ENCODE results near the gene LDLRAD4.

LDLRAD4 gene

DNA sequence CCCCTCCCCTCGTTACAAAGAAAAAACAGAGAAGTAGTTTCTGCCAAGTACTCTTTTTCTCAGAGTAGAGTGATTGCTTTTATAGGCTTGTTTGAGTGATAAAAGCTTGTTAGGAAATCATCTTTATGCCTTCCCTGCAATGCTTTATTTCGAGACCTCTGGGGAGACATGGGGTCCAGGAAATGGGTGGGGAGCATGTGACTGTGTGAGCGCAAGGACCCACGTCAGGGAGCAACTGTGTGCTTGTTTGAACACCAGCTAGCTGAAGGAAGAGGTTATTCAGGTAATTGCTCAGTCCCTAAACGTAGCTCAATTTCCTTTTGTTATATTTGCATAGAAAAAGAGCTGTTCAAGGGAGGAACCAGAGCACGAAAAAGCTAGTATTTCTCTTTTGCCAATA lies 320.5 kb downstream of the LDLRAD4 start:
- no peak for DNase-seq (ENCODE audit: low read depth)

DNA sequence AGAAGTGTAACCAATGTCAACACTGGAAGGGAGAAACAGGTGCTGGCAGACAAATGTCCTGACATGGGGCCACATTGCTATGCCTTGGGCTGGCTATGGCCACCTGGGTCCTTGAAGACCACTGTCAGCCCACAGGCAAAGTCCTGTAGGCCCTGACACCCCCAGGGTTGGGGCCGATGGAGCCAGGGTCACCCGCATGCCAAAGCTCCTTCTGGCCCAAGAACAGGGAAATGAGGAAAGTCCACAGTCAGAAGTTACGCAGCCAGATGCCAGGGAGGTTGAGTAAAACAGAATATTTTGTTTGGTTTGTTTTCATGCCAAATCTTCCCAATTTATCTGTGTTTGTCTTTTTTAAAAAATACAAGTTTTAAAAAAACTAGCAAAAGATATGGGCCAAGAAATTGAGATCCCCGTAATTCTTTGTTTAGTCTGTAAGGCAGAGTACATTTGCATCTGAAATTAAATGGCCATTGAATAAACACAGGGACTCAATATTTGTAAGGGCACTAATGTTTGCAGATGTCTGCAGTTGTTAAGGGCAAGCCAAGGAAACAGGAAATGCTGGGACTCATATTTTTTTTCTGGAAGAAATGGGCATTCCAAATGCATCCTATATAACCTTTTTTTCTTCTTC lies 321.4 kb downstream of the LDLRAD4 start:
- DNase-seq (ENCODE audit: low read depth): no peak

DNA sequence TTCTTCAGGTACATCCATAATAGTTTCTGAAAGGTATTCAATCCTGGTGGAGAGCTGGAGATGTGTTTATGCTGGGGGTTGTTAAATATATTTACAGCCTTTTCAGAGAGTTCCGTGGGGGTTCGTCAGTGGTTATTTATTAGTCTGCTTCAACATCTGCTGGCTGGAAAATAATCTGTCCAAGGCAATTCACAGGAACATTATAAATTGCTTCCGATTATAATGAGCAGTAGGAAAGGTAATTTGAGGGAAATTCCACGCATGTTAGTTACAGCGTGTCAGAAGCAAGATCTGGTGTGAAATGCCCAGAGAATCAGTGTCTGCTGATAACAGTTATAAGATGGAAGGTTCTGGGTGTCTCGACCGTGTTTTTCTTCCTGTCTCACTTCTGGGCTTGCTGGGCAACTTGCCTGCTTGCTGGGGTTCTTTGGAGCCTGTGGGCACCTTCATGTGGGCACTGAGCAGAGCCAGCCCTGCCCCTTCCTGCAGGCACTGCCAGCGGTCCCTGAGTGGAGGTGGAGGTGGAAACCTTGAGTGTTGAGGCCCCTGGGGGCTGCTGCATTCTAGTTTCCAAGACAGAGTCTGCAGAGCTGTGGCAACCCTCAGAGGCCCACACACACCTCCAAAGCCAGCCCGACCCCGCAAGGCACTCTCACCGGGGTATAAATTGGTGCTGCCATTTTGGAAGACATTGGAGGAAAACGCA lies 322.1 kb downstream of the LDLRAD4 start:
- DNase-seq (ENCODE audit: low read depth): no peak

DNA sequence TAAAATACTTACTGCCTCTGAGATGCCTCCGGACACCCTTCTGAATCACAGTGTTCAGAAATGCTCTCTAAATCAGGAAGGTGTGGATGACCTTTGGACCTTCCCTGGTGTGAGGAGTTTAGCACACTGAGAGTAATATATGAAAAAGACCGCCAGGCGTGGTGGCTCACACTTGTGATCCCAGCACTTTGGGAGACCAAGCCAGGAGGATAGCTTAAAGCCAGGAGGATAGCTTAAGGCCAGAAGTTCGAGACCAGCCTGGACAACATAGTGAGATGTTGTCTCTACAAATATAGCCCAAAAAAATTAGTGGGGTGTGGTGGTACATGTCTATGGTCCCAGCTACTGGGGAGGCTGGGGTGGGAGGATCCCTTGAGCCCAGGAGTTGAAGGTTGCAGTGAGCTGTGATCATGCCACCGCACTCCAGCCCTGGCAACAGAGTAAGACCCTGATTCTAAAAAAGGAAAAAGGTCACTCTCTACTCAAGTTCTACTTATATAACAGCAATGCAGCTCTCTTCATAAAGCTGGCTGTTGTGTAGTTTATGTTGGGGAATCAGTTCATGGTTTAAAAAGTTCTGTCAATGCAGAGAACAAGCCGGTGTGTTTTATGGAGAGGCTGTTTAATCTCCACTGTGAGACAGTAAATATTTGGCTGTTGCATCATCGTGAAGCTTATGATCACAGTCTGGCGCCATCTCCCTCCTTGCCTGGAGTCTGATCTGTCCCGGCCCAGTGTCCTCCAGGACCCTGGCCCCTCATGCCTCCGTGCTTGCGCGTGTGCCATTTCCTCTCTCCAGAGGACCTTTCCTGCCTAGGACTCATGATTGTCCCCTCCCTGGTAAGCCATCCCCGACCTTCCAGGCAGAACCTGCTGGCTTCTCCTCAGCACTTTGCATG lies 323.3 kb downstream of the LDLRAD4 start:
- DNase-seq (ENCODE audit: low read depth): no peak

DNA sequence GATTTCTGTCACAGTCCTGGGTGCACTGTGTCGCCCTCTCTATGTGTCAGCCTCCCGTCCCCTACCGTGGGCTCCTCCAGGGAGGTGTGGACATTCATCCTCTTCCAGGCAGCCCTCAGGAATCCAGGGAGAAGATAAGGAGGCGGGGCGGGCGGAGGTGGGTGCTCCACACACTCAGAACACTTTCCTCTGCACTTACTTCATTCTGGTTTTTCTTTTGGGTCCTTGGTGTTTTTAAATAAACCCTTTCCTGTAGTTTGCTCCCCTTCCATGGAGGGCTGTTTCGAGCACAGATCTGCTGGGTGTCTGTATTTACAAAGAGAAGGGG lies 323.9 kb downstream of the LDLRAD4 start:
- no peak for DNase-seq (ENCODE audit: low read depth)

- no peak for DNase-seq (ENCODE audit: low read depth)
Observed at GRCh38 chr18:13543144-13543543, 324.6 kb downstream of the LDLRAD4 start.

GRCh38 chr18:13543811-13544732 lies 325.5 kb downstream of the LDLRAD4 start:
- DNase-seq (ENCODE audit: low read depth): no peak

- no peak for DNase-seq (ENCODE audit: low read depth)
Observed at GRCh38 chr18:13544953-13545352, 326.4 kb downstream of the LDLRAD4 start.

DNA sequence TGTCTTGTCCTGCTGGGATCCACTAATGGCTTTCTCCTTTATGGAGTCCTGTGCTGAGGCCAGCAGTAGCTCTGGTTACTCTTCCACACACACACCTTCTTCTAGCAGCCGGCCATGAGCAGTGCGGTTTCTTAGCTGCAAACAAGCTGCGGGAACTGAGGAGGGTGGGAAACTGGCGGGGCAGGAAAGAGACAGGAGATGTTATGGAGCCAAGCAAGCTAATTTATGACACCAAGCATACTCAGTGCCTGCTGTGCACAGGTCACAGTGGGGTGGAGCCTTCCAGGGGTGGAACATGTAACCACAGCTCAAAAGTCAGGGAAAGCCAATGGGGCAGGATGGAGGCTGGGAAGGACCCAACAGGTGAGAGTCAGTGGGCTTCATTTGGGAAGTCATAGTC lies 327.0 kb downstream of the LDLRAD4 start:
- DNase-seq (ENCODE audit: low read depth): no peak

DNA sequence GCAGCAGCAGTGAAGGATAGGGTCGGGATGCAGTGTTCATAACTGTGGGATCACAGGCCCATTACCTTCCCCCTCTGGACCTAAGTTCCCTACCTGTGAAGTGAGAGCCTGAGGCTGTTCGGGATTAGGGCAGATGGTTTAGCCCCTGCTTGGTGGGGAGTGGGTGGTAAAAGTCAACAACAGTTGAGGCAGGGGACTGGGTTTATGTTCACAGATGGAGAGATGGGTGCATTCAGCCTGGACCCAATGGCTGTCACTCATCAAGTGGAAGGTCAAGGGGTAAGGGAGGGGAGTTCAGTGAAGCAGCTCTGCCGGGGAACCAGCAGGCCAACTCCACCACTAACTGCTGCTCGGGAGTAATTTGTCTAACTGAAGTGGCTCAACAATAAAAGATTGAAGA lies 327.4 kb downstream of the LDLRAD4 start:
- DNase-seq (ENCODE audit: low read depth): no peak

DNA sequence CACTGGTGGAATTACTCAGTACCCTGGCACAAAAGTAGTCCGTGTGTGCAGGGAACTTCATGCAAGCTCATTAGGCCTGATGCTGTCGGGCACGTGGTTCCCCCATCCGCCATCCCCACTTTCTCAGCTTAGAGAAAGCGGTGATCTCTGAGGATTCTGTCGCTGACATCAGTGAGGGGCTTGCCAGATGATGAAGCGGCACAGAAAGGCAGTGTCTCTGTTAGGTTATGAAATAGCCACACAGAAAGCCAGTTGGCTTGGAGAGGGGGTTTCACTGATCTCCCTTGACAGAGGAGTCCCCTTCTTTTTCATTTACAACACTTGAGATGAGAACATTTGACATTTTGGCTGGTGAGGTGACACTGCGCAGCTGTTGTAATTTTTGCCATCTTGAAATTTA lies 328.1 kb downstream of the LDLRAD4 start:
- DNase-seq (ENCODE audit: low read depth): no peak

DNA sequence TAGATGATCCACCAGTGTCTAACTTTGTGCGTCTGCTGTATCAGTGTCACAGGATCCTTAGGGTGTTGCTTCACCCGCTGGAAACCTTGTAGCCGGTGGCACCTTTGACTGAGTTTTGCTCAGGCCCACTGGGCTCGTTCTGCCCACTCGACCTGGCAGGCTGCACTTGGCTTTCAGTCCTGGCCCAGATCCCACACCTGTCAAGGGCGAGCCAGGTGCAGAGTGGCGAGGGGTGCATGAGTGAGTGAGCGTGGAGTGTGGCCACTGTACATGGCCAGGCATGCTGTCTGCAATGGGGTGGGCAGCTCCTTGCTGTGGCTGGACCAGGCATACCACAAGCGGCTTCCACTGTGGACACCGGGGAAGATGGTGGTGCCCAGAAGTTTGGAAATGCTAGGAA lies 328.8 kb downstream of the LDLRAD4 start:
- DNase-seq (ENCODE audit: low read depth): no peak

GRCh38 chr18:13548106-13548819 lies 329.7 kb downstream of the LDLRAD4 start:
- DNase-seq (ENCODE audit: low read depth): no peak

- no peak for DNase-seq (ENCODE audit: low read depth)
Observed at GRCh38 chr18:13548966-13549879, 330.7 kb downstream of the LDLRAD4 start.

DNA sequence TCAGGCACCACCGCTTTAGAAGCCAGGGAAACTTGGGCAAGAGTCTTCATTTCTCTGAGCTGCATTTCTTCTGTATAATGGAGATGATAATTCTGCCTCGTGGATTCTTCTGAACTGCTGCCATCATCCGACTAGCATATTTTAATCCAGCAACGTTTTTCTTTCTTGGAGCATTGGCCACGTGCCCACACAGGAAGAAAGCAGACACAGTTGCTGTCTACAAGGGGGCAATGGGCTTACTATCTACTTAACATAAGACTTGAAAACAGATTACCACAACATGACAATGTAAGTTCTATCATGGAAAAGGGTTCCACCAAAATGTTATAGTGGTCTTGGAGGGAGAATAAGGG lies 331.3 kb downstream of the LDLRAD4 start:
- no peak for DNase-seq (ENCODE audit: low read depth)

DNA sequence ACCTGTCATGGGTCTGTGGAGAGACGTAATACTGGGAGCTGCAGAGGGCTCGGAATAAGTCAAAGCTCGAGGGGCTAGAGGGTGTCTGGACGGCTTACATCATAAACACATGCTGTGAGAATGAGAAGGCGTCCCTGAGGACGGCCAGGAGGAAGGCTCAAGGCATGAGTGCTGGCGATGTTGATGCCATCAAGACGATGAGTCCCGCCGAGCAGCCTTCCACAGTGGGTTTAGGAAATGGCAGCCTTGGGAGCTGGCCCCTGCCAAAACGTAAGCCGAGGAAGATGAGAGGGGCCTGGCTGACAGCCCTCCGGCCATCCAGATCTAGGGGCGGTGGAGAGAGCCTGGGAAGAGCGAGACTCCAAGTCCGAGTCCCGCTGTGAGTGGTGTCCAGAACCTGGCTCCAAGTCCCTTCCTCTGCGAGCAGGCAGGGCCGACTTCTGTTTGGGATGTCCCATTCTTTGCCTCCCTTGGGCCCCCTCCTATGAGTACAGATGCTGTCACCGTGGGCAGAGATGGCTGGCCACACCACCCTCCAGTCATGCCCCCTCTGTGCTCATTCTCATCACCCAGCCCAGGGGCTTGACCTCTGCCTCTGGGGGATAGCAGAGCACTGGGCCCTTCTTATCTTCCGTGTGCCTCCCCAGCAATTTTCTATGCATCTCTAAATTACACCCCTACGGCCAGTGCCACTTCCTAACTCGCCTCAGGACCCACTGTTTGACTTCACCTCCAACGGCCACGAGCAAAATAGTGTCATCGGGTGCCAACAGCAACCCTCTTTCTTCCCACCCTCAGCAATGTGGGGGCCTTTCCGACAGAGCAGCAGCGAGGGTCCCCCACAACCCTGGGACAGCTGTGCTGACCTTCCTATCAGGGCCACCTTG lies 332.1 kb downstream of the LDLRAD4 start:
- DNase-seq (ENCODE audit: low read depth): no peak

DNA sequence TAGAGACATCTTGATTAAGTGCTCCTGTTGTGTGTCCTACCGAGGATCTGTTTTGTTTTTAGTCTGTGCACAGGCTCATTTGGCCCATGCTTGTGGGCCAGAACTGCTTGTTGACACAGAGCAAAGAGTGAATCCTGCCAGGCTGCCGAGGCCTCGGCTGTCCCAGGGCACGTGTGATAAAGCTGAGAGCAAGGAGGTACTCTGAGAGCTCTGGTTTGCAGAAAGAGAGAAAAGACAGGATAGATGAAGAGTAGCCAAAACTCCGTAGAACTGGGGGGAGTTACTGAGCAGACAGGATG lies 332.7 kb downstream of the LDLRAD4 start:
- no peak for DNase-seq (ENCODE audit: low read depth)

DNA sequence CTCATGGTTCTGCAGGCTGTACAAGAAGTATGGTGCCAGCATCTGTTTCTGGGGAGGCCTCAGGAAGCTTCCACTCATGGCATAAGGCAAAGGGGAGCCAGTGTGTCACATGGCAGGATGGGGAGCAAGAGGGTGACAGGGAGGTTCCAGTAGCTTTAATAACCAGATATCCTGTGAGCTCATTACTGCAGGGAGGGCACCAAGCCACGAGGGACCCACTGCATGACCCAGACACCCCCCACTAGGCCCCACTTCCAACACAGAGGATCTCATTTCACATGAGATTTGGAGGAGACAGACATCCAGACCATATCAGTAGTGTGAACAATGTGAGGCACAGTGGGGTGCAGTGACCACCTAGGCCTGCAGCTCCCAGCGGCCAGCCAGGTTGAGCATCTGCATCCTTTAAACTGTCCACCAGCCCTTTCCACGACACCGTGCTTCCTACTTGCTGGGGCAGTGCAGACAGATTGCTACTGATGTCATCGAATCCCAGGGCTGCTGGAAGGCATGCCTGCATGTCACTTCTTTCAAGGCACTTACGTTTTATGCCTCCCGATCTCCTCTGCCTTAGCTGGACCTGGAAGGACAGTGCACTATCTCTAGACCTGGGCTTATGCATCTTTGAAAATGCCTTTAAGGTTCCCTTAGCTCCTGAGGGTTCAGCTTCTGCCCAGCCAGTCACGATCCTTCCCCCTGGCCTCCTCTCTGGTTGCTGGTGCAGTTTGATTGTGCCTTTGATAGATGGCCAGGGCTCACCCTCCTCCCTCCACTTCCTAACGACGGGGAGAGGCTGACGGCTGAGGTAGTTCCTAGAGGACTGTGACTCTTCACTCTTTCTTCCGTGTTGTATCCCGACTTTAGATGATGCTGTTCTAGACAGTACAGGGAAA lies 333.5 kb downstream of the LDLRAD4 start:
- no peak for DNase-seq (ENCODE audit: low read depth)

GRCh38 chr18:13553449-13553848 lies 334.9 kb downstream of the LDLRAD4 start:
- no peak for DNase-seq (ENCODE audit: low read depth)
